Keratinocyte (primary cell): ENCODE results near the gene RYR1. TPM values are rescaled to one million over a fixed set of nuclear protein-coding genes. Genes with fewer than 3 reads are reported as not detected.

Experiments
- DNase-seq: peaks from one replicate; pipeline ENCODE4 v3.0.0-alpha.2; 2011; ENCODE audit warnings: low read depth, missing footprints, low spot score
- FAIRE-seq: peaks from 2 replicates; lab custom pipeline; 2011; peaks lifted over from hg19 to GRCh38; lab: Jason Lieb, UNC
- H2AFZ ChIP-seq: 2 replicates; pipeline ENCODE4 v1.6.0; 2012; ENCODE audit warnings: low read length, control low read depth, inconsistent platforms; ENCODE audit not compliant: control insufficient read depth
- H3K27ac ChIP-seq: 2 replicates; pipeline ENCODE4 v1.5.1; 2011; ENCODE audit warnings: low read length; ENCODE audit not compliant: control insufficient read depth, insufficient read depth
- H3K27me3 ChIP-seq: 3 replicates; pipeline ENCODE4 v1.6.0; 2011; ENCODE audit warnings: low read length; ENCODE audit not compliant: control insufficient read depth, insufficient read depth; ENCODE audit errors: extremely low read depth
- H3K36me3 ChIP-seq, 2 experiments: 2 replicates in 1 of 2; 3 replicates in 1 of 2; pipeline ENCODE4 v1.5.1; 2011; ENCODE audit warnings: low read length in 2 of 2, mild to moderate bottlenecking in 1 of 2; ENCODE audit not compliant: control insufficient read depth in 2 of 2, insufficient read depth in 2 of 2; ENCODE audit errors: extremely low read depth in 1 of 2
- H3K4me1 ChIP-seq: 3 replicates; pipeline ENCODE4 v1.5.1; 2011; ENCODE audit warnings: low read length; ENCODE audit not compliant: control insufficient read depth, insufficient read depth; ENCODE audit errors: extremely low read depth
- H3K4me2 ChIP-seq: 3 replicates; pipeline ENCODE4 v1.6.0; 2011; ENCODE audit warnings: low read depth, low read length; ENCODE audit not compliant: control insufficient read depth, insufficient read depth; ENCODE audit errors: extremely low read depth
- H3K4me3 ChIP-seq, 3 experiments: fragments of 200-600 bp in 1 of 3; sonication (generic) in 1 of 3; 2 replicates in 2 of 3; 3 replicates in 1 of 3; pipeline ENCODE4 v1.5.1; 2011 to 2016; ENCODE audit warnings: low read length in 3 of 3, mild to moderate bottlenecking in 3 of 3, control low read depth in 2 of 3, inconsistent platforms in 1 of 3, low read depth in 1 of 3, mixed read lengths in 1 of 3, mixed run types in 1 of 3, moderate library complexity in 1 of 3; ENCODE audit not compliant: control insufficient read depth in 2 of 3, insufficient read depth in 2 of 3; ENCODE audit errors: extremely low read depth in 1 of 3
- H3K79me2 ChIP-seq: 2 replicates; pipeline ENCODE4 v1.6.0; 2012; ENCODE audit warnings: low read length; ENCODE audit not compliant: control insufficient read depth, insufficient read depth
- H3K9ac ChIP-seq: 3 replicates; pipeline ENCODE4 v1.6.0; 2011; ENCODE audit warnings: low read length; ENCODE audit not compliant: control insufficient read depth, insufficient read depth; ENCODE audit errors: extremely low read depth
- H3K9me1 ChIP-seq: 3 replicates; pipeline ENCODE4 v1.6.0; 2011; ENCODE audit warnings: low read length; ENCODE audit not compliant: control insufficient read depth, insufficient read depth; ENCODE audit errors: extremely low read depth
- H3K9me3 ChIP-seq: 2 replicates; pipeline ENCODE4 v1.5.1; 2012; ENCODE audit warnings: low read depth, low read length; ENCODE audit not compliant: control insufficient read depth
- H4K20me1 ChIP-seq: 3 replicates; pipeline ENCODE4 v1.6.0; 2011; ENCODE audit warnings: low read length; ENCODE audit not compliant: control insufficient read depth, insufficient read depth; ENCODE audit errors: extremely low read depth
- EZH2 ChIP-seq: IDR thresholded peaks from one replicate; pipeline ENCODE4 v1.6.1; 2012; ENCODE audit warnings: inconsistent platforms, mild to moderate bottlenecking, low read length, moderate library complexity
- dilution Hi-C: fragments of 300-500 bp; cut with MboI; formaldehyde crosslinking; loops from one replicate; pipeline ENCODE4 v1.7.0; 2020; ENCODE audit warnings: low sequenced_read_pairs; ENCODE audit not compliant: extremely low pct_ligation_motif_present
- polyA plus RNA-seq, 5 experiments: library from polyadenylated mRNA; depleted of rRNA in 3 of 5; stranded (reverse) in 3 of 5; stranded (forward) in 1 of 5; unstranded in 1 of 5; fragments of >200 nt; gene quantifications; 1 replicate in 1 of 5; 2 replicates in 3 of 5; 3 replicates in 1 of 5; pipeline versions ENCODE4 v1.2.1 to v1.2.3, GENCODE V29; 2011 to 2012; ENCODE audit warnings: missing spikeins in 2 of 5, low read depth in 1 of 5, low replicate concordance in 1 of 5
- TF ChIP-seq, protein P1 (sequence below), 3 experiments: IDR thresholded peaks in 1 of 3; conservative IDR thresholded peaks in 1 of 3; optimal IDR thresholded peaks in 1 of 3; 2 replicates in 2 of 3; 3 replicates in 1 of 3; pipeline versions ENCODE3 to v1.5.1; 2011; ENCODE audit warnings: low read length in 3 of 3, mild to moderate bottlenecking in 3 of 3, moderate library complexity in 2 of 3, control low read depth in 1 of 3, inconsistent platforms in 1 of 3; ENCODE audit not compliant: insufficient read depth in 2 of 3; ENCODE audit errors: extremely low read depth in 1 of 3

The RYR1 gene
- polyA plus RNA-seq, 1 donor (not counting 4 experiments of a cell fraction or from before 2014, with no cell fraction given), result 0.41 TPM

DNA sequence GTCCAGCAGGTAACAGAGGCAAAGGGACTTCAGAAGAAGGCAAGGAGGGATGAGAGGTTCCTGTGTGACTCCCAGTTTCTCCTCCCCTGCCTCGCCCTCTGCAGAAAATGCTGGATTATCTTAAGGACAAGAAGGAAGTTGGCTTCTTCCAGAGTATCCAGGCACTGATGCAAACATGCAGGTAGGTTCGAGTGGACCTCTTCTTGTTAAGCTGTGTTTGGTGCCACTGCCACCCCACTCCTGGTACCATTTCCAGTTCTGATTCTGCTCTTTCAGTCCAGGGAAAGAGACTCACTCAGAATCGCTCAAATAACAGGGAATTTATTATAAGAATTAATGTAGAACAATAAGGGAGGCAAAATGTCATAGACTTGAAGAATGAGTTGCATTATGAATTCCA lies 101.7 kb downstream of the RYR1 start:
- Histone ChIP-seq H3K4me1 (no peaks in the 10 kb centered on the region), H3K9me1 (no peaks in the 10 kb centered on the region), H2AFZ (no peak overlapping the region), H3K27me3 (peaks cover 10% of the 10 kb centered on the region), H3K79me2 (no peaks in the 10 kb centered on the region), H3K9ac (no peak overlapping the region), H3K4me3 (no peak overlapping the region), H4K20me1 (no peaks in the 10 kb centered on the region), H3K36me3 (no peaks in the 10 kb centered on the region), H3K4me2 (no peak overlapping the region), H3K27ac (no peak overlapping the region), H3K9me3 (peaks cover 11% of the 10 kb centered on the region)
- dilution Hi-C loops, result no loop called here
- FAIRE-seq (no peak), DNase-seq (no peak)
- TF ChIP-seq EZH2, result no peak
- TF ChIP-seq, protein P1, sequence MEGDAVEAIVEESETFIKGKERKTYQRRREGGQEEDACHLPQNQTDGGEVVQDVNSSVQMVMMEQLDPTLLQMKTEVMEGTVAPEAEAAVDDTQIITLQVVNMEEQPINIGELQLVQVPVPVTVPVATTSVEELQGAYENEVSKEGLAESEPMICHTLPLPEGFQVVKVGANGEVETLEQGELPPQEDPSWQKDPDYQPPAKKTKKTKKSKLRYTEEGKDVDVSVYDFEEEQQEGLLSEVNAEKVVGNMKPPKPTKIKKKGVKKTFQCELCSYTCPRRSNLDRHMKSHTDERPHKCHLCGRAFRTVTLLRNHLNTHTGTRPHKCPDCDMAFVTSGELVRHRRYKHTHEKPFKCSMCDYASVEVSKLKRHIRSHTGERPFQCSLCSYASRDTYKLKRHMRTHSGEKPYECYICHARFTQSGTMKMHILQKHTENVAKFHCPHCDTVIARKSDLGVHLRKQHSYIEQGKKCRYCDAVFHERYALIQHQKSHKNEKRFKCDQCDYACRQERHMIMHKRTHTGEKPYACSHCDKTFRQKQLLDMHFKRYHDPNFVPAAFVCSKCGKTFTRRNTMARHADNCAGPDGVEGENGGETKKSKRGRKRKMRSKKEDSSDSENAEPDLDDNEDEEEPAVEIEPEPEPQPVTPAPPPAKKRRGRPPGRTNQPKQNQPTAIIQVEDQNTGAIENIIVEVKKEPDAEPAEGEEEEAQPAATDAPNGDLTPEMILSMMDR (optimal IDR thresholded peaks at IDR 0.05 in 1 of 3, IDR thresholded peaks at IDR 0.05 in 1 of 3, conservative IDR thresholded peaks at IDR 0.05 in 1 of 3; ENCODE audit: extremely low read depth in 1 of 3, insufficient read depth in 2 of 3, low read length in 3 of 3), result no peak

DNA sequence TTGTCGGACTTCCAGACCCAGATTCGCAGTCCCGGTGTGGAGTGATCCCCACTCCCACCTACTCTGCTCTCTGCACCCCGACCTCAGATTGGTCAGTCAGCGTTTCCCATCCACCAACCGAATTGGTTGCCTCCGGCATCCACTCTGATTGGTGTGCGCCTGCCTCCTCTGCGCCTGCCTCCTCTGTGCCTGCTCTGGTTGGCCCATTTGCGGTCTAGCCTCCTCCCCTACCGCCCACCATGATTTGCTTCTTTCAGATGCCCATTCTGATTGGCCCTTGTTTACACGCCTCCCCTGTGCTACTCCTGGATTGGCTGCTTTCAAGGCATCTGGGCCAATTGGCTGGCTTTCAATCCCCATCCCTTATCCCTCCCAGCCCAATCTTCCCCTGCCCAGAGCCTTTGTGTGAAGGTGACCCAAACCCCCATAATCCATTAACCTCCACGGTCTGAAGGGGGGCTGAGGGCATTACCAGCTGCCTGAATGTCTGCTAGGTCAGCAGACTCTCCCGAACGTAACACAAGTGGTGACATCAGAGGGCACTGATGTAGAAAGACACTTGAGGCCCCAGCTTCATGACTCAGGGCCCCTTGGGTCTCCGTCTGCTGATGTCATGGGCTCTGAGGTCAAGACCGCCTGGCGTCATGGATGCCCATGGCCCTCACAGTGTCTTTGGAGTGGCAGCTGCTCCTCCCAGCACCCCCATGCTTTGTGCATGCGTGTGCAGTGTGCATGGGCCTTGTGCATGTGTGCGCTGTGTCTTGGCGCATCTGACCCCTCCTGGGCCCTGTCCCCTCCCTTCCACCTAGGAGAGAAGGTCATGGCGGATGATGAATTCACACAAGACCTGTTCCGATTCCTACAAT lies 103.8 kb downstream of the RYR1 start:
- Histone ChIP-seq H3K79me2 (no peaks in the 10 kb centered on the region), H3K9me1 (no peaks in the 10 kb centered on the region), H3K4me2 (no peak overlapping the region), H4K20me1 (no peaks in the 10 kb centered on the region), H3K9ac (no peak overlapping the region), H3K27me3 (peaks cover 10% of the 10 kb centered on the region), H3K4me1 (no peaks in the 10 kb centered on the region), H2AFZ (no peak overlapping the region), H3K9me3 (peaks cover 11% of the 10 kb centered on the region), H3K4me3 (no peak overlapping the region), H3K27ac (no peak overlapping the region), H3K36me3 (no peaks in the 10 kb centered on the region)
- dilution Hi-C loops, result no loop called here
- FAIRE-seq (no peak), DNase-seq (no peak)
- TF ChIP-seq, protein P1 (optimal IDR thresholded peaks at IDR 0.05 in 1 of 3, IDR thresholded peaks at IDR 0.05 in 1 of 3, conservative IDR thresholded peaks at IDR 0.05 in 1 of 3; ENCODE audit: extremely low read depth in 1 of 3, insufficient read depth in 2 of 3, low read length in 3 of 3), result no peak
- TF ChIP-seq EZH2, result no peak
